Measurements from ENCODE around the gene TNRC18.

Gene TNRC18

DNA sequence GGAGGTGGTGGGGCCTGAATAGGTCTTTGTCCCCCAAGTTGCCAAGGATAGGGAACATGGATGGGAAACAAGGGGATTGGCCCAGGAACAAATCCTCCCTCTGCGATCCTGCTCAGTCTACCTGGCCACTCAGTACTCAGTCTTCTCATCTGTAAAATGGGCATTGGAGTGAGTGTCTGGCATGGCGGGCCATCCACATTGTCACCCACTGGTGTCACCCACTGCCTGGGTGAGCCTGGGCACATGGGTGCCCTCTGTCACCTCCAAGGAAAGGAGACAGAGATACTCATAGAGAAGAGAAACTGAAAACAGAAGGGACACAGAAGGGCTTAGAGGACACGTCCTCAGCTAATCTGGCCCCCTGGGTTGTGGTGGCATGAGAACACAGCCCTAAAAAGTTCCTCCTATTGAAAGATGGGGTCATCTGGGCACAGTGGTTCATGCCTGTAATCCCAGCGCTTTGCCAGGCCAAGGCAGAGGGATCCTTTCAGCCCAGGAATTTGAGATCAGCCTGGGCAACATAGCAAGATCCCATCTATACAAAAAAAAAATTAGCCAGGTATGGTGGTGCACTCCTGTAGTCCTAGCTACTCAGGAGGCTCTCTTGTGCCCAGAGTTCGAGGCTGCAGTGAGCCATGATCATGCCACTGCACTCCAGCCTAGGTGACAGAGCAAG lies 12.5 kb upstream of the TNRC18 start:
- no peak overlapping the region for H2AFZ ChIP-seq (ENCODE audit: low read length)
- H3K4me3 ChIP-seq (ENCODE audit: low read length, poor library complexity, severe bottlenecking): no peak overlapping the region
- H3K79me2 ChIP-seq (ENCODE audit: insufficient read depth, low read length): peaks cover 23% of the 10 kb centered on the region
- no peaks in the 10 kb centered on the region for H3K9me3 ChIP-seq (ENCODE audit: insufficient read depth, low read depth, low read length)
- H3K9ac ChIP-seq (ENCODE audit: low read depth, low read length, poor library complexity, severe bottlenecking): no peak overlapping the region
- H3K27me3 ChIP-seq (ENCODE audit: insufficient read depth, low read length, poor library complexity, severe bottlenecking): no peaks in the 10 kb centered on the region
- no peaks in the 10 kb centered on the region for H3K9me2 ChIP-seq (replicated peaks; ENCODE audit: low read depth, low read length)
- peaks cover 2% of the 10 kb centered on the region for H3K4me1 ChIP-seq (ENCODE audit: insufficient read depth, low read length, poor library complexity, severe bottlenecking)
- H3K4me2 ChIP-seq (ENCODE audit: low read depth, low read length, poor library complexity, severe bottlenecking): no peak overlapping the region
- TF ChIP-seq EZH2phosphoT487 (IDR thresholded peaks at IDR 0.05; ENCODE audit: borderline replicate concordance) (no peak), CTCF (conservative IDR thresholded peaks at IDR 0.05; ENCODE audit: low read length) (no peak)
- H4K20me1 ChIP-seq (ENCODE audit: insufficient read depth, low read length, poor library complexity, severe bottlenecking): no peaks in the 10 kb centered on the region
- no peaks in the 10 kb centered on the region for H3F3A ChIP-seq (ENCODE audit: low read depth)
- H3K36me3 ChIP-seq (ENCODE audit: insufficient read depth, low read length): no peaks in the 10 kb centered on the region

DNA sequence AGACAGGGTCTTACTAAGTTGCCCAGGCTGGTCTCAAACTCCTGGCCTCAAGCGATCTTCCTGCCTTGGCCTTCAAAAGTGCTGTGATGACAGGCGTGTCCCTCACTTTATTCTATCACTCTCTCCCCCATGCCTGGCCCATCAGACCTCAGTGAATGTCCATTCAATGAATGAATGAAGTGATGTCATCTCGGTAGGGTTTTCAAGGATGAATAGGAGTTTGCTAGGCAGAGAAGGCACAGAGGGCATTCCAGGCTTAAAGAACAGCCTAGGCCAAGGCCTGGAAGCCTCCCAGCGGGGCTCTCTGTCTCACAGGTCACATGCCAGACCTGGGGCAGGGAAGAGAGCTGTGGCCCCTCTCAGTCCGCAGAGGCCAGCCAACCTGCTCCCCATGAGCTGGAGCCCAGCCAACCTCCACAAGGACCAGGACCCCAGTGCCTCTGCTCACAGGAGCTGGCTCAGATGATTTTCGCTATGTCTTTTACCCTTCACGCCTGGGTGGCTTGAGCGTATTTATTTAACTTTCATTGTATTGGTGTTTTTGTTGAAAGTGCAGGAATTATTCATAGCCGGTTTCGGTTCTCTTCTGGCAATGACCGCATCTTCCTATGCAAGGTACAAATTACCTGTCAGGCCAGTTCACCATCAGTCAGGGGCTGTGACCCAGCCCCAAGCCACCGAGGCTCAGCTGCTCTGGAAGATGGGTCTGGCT lies 11.8 kb upstream of the TNRC18 start:
- Histone ChIP-seq H3K36me3 (ENCODE audit: insufficient read depth, low read length) (no peaks in the 10 kb centered on the region), H3K9ac (ENCODE audit: low read depth, low read length, poor library complexity, severe bottlenecking) (no peak overlapping the region), H2AFZ (ENCODE audit: low read length) (no peak overlapping the region), H3K4me2 (ENCODE audit: low read depth, low read length, poor library complexity, severe bottlenecking) (no peak overlapping the region), H4K20me1 (ENCODE audit: insufficient read depth, low read length, poor library complexity, severe bottlenecking) (peaks cover 4% of the 10 kb centered on the region), H3K4me3 (ENCODE audit: low read length, poor library complexity, severe bottlenecking) (no peak overlapping the region), H3K9me3 (ENCODE audit: insufficient read depth, low read depth, low read length) (no peaks in the 10 kb centered on the region), H3K79me2 (ENCODE audit: insufficient read depth, low read length) (peaks cover 30% of the 10 kb centered on the region), H3K27me3 (ENCODE audit: insufficient read depth, low read length, poor library complexity, severe bottlenecking) (no peaks in the 10 kb centered on the region), H3K4me1 (ENCODE audit: insufficient read depth, low read length, poor library complexity, severe bottlenecking) (peaks cover 7% of the 10 kb centered on the region), H3K9me2 (replicated peaks; ENCODE audit: low read depth, low read length) (no peaks in the 10 kb centered on the region), H3F3A (ENCODE audit: low read depth) (no peaks in the 10 kb centered on the region)
- no peak for TF ChIP-seq EZH2phosphoT487 (IDR thresholded peaks at IDR 0.05; ENCODE audit: borderline replicate concordance)
- TF ChIP-seq CTCF (conservative IDR thresholded peaks at IDR 0.05; ENCODE audit: low read length): no peak

DNA sequence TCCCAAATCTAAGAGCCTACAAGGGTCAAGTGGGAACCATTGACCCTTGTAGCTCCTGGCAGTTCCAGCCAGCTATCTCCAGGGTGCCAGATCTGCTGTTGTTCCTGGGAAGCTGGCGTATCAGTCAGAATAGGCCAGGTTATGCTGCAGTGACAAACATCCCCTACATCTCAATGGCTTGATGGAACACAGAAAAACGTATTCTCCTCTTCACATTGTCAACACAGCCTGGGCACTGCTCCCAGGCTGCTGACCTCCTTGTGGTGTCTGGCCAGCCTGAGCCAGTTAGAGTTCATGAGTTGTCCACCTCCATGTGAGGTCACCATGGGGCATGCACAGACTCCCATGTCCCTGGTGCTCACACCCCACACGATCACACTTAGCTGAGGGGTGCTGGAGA lies 9.5 kb upstream of the TNRC18 start:
- Histone ChIP-seq H3K36me3 (ENCODE audit: insufficient read depth, low read length) (no peaks in the 10 kb centered on the region), H3K4me3 (ENCODE audit: low read length, poor library complexity, severe bottlenecking) (no peak overlapping the region), H3F3A (ENCODE audit: low read depth) (no peaks in the 10 kb centered on the region), H3K4me1 (ENCODE audit: insufficient read depth, low read length, poor library complexity, severe bottlenecking) (peaks cover 18% of the 10 kb centered on the region), H2AFZ (ENCODE audit: low read length) (no peak overlapping the region), H3K9me2 (replicated peaks; ENCODE audit: low read depth, low read length) (no peaks in the 10 kb centered on the region), H3K79me2 (ENCODE audit: insufficient read depth, low read length) (peaks cover 53% of the 10 kb centered on the region), H3K9me3 (ENCODE audit: insufficient read depth, low read depth, low read length) (no peaks in the 10 kb centered on the region), H4K20me1 (ENCODE audit: insufficient read depth, low read length, poor library complexity, severe bottlenecking) (peaks cover 13% of the 10 kb centered on the region), H3K27me3 (ENCODE audit: insufficient read depth, low read length, poor library complexity, severe bottlenecking) (no peaks in the 10 kb centered on the region), H3K4me2 (ENCODE audit: low read depth, low read length, poor library complexity, severe bottlenecking) (no peak overlapping the region), H3K9ac (ENCODE audit: low read depth, low read length, poor library complexity, severe bottlenecking) (no peak overlapping the region)
- TF ChIP-seq CTCF (conservative IDR thresholded peaks at IDR 0.05; ENCODE audit: low read length) (no peak), EZH2phosphoT487 (IDR thresholded peaks at IDR 0.05; ENCODE audit: borderline replicate concordance) (no peak)
